Astrocyte (in vitro differentiated cells and primary cell): Measurements from ENCODE around the gene S100A3.

ENCODE experiments used
- EZH2 ChIP-seq: IDR thresholded peaks from 2 replicates; pipeline ENCODE4 v1.6.1; 2012; ENCODE audit warnings: mild to moderate bottlenecking, low read length, inconsistent platforms; ENCODE audit not compliant: insufficient read depth
- TF ChIP-seq, protein P1 (sequence below): IDR thresholded peaks from 2 replicates; pipeline ENCODE4 v1.5.1; 2011; ENCODE audit warnings: low read depth, mild to moderate bottlenecking, inconsistent platforms, low read length, moderate library complexity; ENCODE audit not compliant: insufficient read depth

DNA sequence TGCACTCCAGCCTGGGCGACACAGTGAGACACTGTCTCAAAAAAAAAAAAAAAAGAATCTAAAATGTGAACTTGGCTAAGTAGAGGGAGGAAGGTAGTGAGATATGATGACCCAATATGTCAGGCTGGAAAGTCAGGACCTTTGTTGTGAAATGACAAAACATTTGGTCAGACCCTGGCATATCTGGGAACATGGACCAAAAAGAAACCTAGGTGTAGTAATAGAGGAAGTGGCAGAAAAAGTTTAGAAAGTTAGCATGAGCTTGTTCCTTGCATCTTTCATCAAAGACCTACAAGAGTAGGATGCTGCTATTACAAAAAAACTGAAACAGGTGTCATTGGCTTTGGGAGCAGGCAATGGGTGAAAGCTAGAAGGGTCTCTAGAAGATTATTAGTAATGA, 7.3 kb upstream of the S100A3 start:
- TF ChIP-seq, protein P1, sequence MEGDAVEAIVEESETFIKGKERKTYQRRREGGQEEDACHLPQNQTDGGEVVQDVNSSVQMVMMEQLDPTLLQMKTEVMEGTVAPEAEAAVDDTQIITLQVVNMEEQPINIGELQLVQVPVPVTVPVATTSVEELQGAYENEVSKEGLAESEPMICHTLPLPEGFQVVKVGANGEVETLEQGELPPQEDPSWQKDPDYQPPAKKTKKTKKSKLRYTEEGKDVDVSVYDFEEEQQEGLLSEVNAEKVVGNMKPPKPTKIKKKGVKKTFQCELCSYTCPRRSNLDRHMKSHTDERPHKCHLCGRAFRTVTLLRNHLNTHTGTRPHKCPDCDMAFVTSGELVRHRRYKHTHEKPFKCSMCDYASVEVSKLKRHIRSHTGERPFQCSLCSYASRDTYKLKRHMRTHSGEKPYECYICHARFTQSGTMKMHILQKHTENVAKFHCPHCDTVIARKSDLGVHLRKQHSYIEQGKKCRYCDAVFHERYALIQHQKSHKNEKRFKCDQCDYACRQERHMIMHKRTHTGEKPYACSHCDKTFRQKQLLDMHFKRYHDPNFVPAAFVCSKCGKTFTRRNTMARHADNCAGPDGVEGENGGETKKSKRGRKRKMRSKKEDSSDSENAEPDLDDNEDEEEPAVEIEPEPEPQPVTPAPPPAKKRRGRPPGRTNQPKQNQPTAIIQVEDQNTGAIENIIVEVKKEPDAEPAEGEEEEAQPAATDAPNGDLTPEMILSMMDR = no peak
- no peak for TF ChIP-seq EZH2
